Stimulated activated CD4-positive, alpha-beta T cell treated with anti-CD3 and anti-CD28 coated beads, Interleukin-4, amount 100 ng/mL, for 4 hours (primary cell): Measurements from ENCODE around the gene PLEKHA8.

Experiments used
- DNase-seq, 2 experiments: peaks; one replicate each; pipeline ENCODE4 v3.0.0-alpha.2; 2020

Gene PLEKHA8

DNA sequence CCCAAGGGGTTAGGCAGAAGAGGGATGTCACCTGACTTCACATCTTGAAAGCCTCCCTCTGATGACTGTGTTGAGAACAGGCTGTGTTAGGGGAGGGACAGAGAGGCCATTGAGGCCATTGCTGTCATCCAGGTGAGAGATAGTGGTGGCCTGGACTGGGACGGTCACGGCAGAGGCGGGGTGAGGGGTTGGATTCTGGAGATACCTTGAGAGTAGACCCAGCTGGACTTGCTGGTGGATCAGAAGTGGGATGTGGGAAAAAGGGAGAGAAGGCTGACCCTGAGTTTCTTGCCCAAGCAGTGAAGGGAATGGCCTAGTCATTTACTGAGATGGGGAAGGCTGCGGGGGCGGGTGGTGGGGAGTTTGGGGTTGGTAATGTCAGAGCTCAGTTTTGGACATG lies 120.2 kb downstream of the PLEKHA8 start:
- DNase-seq: no peak

- DNase-seq: peak in 1 of 2 experiments; percentile 14
Measured at GRCh38 chr7:30148951-30149459, 120.8 kb downstream of the PLEKHA8 start.

- DNase-seq: no peak
Measured at GRCh38 chr7:30149640-30150272, 121.5 kb downstream of the PLEKHA8 start.

- DNase-seq: no peak
Measured at GRCh38 chr7:30150711-30151110, 122.5 kb downstream of the PLEKHA8 start.

- DNase-seq: no peak
Measured at GRCh38 chr7:30154111-30154587, 125.9 kb downstream of the PLEKHA8 start.

DNA sequence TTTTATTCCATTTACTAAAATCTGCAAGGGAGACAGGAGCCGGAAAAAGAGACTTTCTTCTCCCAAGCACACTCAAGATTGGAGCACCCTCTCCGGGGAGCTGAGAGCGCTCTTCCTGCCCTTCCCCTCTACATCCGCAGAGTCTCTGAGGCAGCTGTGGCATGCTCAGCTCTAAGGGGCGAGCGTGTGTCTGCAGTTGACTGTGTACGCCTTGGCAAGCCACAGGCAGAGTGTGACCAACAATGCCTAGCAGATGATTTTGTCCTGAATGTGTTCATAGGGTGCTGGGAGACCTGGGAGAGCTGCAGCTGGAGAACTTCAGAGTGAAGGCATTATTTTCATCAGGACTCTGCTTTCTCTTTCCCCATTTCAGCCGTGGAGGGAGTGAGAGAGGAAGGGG lies 127.3 kb downstream of the PLEKHA8 start:
- no peak for DNase-seq

DNA sequence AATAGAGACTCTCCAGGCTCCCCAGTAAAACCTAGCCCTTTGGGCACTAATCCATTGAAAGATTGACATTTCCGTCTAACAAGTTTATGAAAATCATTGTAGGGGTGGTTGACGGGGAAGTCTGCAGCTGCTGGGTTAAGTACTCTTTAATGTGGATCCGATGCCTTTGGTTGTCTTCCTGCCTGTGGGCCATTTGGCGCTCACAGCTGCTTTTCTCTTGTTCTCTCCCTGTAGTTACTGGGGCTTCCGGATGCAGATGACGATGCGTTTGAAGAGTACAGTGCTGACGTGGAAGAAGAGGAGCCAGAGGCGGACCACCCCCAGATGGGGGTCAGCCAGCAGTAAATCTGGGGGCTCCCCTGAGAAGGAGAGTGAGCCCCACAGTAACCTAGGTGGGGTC lies 129.0 kb downstream of the PLEKHA8 start:
- no peak for DNase-seq

DNA sequence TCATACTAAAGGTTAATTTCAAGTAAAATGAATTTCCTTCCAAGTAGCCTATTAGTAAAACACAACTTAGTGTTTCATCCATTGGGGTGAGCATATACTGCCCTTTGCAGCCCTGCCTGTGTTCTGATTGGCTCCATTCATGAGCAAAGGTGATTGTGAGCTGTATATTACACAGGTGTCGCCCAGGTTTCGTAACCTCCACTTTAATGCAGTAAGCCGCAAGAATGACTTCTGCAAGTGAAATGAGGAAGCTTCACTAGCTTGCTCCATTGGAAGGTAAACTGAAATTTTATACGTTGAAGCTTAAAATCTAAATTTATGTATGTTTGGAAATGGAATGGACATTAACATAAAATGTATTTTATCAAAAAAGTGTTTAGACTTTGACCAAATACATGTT lies 131.0 kb downstream of the PLEKHA8 start:
- DNase-seq: no peak

- DNase-seq: no peak
Measured at GRCh38 chr7:30159698-30160143, 131.5 kb downstream of the PLEKHA8 start.

- DNase-seq: no peak
Measured at GRCh38 chr7:30160329-30160728, 132.1 kb downstream of the PLEKHA8 start.

GRCh38 chr7:30162133-30162532 lies 133.9 kb downstream of the PLEKHA8 start:
- no peak for DNase-seq

DNA sequence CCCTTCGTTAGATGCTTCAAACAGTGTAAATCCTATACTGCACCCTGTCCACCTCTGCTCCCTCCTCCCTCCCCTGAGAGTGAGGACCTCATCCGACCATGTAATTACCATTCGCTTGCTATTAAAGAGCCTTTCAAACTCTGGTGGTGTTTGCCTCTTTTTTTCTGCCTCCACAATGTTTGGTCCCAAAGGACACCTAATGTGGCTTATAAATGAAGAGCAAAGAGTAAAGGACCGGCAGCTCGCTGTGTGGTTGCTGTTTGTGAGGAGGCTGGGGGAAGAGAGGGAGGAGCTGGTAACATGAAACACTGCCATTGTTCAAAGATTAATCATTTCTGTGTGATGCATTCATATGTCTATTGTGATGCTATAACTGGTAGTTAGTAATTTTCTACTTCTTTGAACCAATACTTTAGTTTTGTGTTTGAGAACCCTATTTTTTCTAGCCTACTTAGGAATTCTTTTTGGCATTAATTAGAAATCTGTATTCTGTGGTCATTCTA lies 134.5 kb downstream of the PLEKHA8 start:
- DNase-seq: no peak

DNA sequence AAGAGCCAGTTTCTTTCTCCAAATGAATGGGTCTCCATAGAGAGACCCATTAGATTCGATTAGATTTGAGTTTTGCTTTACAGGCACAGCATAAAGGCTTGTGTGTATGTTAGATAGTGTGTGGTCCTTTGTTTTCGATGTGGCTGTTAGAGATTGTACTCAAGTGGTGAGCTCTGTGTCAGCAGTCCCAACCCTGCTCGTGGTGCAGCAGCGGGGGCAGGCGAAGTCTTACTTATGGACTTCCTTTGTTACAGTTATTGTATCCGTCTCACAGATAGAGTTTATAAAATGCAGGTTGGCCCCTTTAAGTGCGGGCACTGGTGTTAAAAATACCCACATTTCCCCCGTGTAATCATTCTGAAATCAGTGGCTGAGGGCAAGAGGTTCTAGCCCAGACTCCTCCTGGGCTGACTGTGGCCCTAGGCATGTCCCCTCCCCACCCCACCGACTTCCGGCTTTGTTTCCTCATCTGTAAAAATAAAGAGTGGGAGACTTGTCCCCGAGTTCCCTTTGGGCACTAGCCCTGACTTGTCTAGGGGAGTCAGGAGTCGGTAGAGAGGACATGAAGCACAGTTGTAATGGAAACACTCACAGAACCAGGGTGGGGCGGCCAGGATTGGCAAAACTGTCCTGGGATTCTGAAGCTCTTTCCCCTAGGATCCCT lies 135.2 kb downstream of the PLEKHA8 start:
- DNase-seq: no peak

GRCh38 chr7:30164567-30164966 lies 136.4 kb downstream of the PLEKHA8 start:
- DNase-seq: no peak

GRCh38 chr7:30165590-30165989 lies 137.4 kb downstream of the PLEKHA8 start:
- DNase-seq: no peak

DNA sequence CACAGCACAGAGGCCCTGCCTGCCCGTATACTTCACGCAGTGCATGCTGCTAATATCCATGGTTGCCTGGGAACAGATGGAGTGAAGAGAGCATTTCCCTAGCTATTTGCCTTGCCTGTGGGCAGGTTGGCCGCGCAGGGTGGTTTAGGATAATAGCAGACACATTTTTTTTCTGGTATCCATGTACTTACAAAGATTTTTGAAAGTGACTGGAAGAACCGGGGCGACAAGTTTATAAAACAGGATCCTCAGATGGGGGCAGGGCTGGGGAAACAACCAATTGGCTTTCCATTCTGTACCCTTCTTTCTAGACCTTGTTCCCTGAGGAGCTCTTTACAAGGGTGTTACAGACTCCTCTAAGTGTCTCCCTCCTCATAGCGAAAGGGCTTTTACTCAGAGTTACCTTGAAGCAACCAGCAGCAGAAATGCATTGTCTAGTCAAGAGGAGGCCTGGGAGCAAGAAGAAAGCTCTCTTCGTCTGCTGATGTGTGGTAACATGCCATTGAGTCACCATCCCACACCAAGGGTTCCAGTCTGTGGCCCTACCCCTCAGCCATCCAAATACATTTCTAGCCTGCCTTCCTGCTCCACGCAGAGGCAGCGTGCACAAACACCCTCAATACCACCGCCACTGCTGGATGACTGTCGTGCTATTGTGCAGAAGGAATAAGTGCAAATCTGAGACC lies 138.1 kb downstream of the PLEKHA8 start:
- no peak for DNase-seq

GRCh38 chr7:30166841-30167235 lies 138.6 kb downstream of the PLEKHA8 start:
- no peak for DNase-seq

DNA sequence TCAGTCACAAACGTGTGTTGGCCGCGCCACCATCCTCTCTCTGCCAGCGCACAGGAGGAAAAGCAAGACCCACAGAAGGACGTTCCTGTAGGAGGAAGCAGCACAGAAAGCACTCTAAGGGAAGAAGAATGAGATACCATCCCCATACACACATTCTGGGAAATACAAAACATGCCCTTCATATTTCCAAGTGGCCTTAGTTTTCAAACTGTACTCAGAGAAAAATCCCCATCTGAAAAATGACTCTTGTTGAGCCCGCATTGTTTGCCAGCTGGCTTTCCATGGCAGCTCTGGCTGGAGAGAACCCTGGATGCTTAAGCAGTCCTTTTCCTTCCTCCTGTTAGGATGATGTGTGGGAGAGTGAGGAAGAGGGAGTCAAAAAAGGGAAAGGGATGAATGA lies 139.7 kb downstream of the PLEKHA8 start:
- DNase-seq: no peak

- DNase-seq: no peak
Measured at GRCh38 chr7:30168835-30169573, 140.8 kb downstream of the PLEKHA8 start.

DNA sequence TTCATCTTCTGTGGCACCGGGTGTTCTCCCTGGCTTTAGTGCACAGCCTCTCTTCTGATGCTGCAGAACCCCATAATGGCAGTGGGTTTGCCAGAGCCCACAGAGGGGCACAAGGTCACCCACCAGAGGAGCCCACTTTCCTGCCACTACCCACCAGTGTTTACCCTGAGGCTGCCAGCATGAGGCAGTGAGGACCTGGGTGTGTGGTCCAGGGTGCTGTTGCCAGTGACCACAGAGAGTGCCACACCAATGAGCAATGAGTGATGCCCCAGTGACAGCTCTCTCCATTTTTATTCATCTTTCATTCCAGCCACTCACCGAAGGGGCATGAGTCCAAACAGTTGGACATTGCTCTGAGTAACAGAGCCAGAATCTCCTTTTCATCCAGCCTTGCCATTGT lies 141.4 kb downstream of the PLEKHA8 start:
- no peak for DNase-seq

GRCh38 chr7:30170476-30171205 lies 142.4 kb downstream of the PLEKHA8 start:
- DNase-seq: no peak

- no peak for DNase-seq
Measured at GRCh38 chr7:30171766-30172447, 143.7 kb downstream of the PLEKHA8 start.
